NOMO-1 (cell line): ENCODE measurements around the gene MAPKAPK3.

Source experiments
- DNase-seq, 2 experiments: peaks; one replicate each; lab custom pipeline; 2025; ENCODE audit not compliant: unreplicated experiment in 2 of 2; lab: John Stamatoyannopoulos, UW

Gene MAPKAPK3

DNA sequence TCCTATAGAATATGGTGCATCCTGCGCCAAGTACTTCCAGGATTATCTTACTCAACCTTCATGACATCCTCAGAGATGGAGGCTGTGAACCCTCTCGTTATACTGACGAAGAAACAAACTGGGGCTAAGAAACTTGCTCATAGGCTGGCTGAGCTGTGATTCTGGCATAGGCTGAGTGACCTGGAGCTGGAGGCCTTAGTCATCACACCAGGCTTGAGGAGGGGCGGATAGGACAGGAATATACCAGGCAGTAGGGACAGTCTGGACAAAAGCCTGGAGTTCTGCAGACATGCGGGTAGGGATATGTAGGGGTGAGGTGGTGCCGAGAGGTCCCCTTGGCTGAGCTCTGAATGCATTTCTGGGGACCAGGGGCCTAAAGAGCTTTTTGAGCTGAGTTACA is 29.6 kb upstream of the MAPKAPK3 start:
- DNase-seq, result no peak

DNA sequence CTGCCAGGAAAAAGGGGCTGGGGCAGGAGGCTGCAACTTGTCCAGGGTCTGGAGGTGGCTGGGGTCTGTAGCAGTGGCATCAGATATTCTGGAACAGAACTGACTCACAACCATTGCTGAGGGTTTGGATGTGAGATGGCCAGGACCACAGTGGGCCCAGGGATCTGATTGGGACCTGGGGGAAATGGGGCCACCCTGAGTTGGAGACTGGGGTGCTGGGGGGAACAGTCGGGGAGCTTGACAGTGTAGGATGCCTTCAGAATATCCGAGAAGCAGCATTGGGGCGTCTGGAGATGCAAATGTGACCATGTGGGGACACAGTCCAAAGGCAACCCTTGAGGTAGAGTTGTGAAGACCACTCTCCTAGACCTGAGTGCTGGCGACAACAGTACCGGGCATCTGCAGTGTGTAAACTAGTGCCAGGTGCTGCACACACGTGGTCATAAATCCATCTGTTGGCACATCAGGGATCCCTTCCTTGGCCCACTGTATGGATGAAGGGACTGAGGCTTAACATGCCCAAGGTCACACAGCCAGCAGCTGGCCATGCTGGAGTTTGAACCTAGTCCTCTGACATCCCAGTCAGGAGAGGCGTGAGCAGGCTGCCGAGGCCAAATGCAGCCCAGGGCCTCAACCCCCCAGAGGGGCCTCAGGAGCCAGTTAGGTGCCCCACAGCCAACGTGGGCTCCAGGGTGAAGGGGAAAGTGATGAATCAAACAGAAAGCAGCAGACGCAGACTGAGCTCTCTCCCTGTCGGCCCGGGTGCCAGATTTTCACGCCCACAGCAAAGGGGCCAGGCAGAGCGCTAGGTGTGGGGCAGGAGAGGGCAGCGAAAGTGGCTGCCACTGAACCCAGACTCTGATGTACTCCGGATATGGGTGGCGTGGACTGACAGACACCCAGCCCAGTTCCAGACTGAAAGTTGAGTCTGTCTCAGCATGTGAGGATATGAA is 28.9 kb upstream of the MAPKAPK3 start:
- no peak for DNase-seq

DNA sequence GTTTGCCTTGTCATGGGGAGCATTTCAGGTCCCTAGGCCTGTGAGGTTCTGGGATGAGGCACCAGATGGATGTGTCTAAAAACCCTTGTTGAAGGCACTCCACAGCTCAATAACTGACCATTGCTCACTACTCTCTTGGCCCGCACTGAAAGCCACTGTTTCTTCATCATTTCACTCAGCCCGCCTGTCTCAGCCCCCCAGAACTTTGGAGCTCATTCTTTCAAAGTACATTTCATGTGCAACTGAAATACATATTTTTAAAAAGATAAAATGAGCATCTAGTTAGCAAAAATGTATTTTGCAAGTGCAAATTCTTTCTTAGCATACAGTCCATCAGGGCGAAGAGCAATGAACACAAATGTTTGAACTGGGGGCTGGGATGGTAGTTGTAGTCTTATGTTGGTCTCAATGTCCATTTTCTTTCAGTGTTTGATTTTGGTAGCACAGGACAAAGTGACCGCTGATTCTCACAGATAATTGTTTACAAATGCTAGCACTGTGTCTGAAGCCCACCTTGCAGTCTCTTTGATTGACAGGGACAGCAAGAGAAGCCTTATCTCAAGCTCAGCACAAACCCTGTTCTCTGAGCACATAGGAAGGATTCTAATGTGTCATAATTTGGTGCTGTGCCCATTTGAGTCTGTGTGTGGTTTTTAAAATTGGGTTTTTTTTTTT is 28.1 kb upstream of the MAPKAPK3 start:
- no peak for DNase-seq

DNA sequence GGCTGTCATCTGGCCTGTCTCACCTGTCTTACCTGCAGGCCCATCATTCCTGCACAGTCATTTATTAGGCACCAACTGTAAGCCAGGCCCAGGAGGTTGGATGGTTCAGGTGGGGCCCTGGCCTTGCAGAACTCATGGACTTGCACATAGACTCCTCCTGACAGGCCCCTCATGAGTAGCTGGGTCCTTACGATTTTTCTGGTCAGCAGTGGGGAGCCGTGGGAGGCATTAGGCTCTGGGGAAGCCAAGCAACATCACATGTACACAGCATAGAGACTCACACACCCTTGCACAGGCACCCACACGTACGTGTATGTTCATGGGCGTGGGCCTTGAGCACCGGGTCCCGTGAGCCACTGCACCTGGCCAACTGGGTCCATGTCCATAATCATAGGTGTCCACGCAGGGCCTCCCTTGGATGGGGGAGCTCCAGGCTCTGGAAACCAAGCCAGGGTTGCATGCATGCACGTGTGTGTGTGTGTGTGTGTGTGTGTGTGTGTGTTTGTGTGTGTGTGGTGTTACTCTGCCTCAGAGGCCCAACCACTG is 25.7 kb upstream of the MAPKAPK3 start:
- no peak for DNase-seq

DNA sequence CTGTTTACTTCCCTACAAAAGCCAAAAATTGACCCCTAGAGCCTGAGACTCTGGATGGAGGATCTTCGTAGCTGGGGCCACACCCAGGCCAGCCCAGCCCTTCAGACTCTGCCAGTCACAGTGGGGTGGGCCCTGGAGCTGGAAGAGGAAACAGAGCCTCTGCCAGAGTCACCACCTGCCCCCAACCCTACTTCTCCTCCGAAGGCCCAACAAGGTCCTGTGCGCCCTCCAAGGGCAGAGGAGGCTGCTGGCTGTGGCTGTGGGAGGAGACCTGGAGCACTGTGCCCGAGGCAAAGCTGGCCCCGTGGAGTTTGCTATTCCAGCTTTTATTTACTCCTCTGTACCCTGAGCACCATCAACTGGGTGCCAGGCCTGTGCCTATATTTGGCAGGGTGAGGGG is 24.4 kb upstream of the MAPKAPK3 start:
- DNase-seq, result peak; percentile 68 to 72

DNA sequence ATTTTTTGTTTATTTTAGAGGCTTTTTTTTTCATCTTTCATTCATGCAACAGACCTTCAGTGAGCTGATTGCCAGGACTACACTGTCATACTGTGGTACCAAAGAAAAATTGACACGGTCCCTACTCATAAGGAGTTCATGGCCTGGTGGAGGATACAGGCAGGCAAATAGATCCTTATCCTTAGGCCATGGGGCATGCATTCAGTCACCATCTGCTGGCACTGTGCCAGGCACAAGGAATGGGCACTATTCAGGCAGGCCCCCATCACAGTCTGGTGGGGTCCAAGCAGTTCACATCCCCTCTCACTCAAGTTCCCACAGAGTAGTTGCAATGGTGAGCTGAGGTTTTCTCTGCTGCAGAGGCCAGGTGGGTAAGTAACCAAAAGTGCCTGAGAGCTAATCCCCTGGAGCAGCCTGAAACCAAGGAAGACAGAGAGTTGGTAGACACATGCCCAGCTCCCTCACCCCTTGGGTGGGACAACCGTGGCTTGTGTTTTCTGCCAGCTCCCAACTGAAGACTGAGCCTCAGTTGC is 22.6 kb upstream of the MAPKAPK3 start:
- no peak for DNase-seq

DNA sequence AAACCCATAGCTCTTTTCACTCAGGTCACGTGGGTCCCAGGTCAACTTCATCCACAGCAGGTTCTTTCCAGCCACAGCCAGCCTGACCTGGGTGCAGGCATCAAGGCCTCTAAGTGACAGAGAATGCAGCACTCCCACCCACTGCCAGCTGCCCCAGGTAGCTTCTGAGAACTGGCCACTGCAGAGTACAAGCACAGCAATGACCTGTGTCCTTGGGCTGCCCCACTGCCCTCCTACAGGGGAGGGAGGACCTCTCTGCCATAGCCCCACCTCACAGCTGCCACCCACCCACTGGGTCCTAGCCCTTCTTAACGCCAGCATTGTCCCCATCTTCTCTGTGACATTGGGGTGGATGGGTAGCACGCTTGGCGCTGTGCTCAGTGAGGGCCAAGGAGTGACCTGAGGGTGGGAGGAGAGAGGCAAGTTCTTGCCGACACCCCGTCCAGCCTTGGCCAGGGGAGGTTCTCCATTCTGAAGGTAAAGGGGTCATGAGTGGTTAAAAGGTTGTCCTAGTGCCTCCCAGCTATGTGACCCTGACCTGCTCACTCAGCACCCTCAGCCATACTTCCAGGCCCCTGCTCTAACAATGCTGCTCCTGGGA is 17.7 kb upstream of the MAPKAPK3 start:
- no peak for DNase-seq

DNA sequence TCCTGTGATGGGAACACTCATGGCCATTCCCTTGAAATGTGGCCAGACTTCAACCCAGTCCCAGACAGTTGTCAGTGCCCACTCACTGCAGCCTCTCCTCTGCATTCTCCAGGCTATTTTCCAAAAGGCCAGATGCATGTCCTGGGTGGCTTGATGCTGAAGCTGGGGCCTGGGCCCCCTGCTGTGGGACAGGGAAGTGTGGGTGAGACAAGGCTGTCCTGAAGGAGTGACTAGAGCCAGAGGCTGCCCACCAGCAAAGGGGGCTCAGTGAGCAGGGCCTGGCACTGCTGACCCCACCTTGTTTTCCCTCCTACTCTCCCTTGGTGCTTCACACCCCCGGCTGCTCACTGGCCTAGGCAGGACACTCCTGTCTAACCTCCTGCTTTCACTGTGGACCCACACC is 17.2 kb upstream of the MAPKAPK3 start:
- no peak for DNase-seq

DNA sequence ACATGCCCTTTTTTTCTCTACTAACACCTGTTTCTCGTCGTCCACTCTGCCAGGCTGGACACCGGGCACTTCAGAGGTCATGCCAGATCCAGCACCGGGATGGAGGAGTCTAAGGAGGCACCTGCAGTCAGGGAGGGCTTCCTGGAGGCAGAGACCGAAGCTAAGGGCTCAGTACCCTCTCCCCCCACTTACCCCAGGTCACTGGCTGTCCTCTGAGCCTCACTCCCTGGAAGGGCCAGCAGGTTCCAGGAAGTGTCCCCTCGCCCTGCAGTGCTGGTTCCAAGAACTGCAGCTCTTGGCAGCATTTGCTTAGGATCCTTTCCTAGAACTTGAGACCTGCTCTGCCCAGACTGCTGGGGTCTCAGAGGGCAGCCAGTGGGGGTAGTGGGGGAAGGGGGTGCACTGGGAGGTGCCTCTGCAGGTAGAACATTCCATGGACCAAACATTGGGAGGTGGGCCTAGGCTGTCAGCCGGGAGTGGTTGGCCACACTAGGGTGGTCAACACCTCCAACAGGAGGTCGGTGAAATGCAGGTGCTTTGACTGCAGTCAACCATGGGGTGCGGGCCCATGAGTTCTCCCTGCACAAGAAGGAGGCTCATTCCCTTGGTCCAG is 16.7 kb upstream of the MAPKAPK3 start:
- DNase-seq, result no peak

DNA sequence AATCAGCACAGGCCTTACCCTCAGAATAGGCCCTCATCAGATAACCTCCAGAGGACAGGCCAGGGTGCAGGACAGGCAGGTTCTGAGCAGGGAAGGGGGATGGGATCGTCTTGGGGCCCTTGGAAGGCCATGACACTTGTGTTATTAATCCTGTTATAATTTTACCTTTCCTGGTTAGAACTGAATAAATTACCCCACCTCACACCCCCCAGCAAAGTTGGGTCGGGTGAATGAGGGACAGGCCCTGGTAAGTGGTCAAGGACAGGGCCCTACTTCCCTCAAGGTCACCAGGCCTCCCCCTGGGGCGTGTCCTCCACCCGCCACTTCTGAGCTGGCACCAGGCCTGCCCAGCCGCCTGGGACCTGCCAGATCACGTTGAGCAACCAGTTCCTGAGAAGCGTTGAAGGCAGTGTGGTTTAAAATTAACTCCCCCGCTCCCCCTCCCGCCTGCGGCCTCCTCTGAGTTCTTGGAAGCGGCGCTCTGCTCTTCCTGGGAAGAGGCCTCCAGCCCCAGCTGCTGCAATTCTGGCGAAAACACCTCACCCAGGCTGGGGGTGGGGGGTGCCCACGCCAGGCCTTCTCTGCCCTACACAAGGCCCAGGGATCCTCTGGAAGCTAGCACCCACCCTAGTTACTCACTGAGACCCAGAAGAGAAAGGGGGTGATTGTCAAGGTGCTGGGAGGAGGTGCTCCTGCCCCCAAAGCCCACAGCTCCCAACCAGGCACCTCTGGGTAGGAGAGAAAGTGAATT is 15.9 kb upstream of the MAPKAPK3 start:
- peak; percentile 91 to 93 for DNase-seq

DNA sequence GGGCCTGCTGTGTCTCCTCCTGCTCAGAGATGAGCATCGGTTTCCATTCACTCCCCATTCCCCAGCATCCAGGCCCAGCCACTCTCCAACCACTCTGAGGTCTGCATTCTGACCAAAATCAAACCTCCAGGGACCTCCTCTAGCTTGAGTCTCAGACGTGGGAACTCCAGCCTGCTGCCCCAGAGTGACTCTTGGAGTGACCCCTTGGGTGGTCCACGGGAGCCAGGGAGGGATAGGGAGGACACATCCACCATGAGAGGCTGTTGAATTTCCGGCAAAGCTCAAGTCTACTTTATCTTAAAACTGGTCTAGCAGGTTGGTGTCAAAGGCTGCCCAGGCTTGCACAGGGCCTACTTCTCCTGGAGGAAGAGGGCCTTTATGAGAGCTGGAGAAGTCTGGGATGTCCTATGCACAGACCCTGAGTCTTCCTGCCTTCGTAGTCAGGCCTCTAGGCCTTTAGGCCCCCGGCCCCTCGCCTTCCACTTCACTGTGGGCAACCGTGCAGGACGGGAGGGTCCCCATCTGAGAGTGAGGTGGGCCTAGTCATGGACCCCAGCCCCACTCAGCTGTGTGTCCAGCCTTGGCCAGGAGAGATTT is 14.3 kb upstream of the MAPKAPK3 start:
- no peak for DNase-seq

DNA sequence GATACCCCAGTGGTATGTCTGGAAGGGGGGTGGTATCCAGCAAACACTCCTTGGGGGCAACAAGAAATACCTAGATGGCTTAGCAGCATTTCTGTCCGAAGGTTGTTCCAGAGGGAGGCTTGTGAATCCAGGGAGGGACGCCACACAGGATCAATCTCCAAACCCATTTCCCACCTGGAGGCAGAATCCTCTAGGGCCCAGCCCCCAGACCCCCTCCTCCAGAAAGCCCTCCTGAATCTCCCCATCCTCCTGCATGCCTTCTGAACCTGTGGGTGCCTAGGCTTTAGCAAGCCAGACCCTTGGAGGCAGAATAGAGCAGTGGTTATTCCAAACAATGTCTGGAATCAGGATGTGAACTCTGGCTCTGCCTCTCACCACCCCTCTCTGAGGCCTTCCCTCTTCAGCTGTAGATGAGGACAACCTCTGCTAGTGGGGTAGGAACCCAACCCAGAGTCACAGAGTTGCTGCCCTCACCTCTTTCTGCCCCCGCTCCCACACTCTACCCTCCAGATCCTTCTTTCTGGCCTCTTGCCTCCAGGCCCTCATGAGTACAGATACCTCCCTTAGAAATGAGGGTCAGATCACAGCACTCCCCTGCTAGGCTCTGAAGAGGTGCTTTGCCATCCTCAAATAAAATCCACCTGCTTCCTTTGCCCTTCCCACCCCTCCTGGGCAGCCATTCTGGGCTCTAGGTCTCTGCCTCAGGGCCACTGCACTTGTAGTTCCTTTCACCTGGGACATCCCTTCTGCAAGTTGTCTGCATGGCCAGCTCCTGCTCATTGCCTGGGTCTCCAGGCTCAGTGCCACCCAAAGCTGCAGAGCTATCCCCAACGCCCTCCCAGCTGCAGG is 13.5 kb upstream of the MAPKAPK3 start:
- DNase-seq, result no peak

DNA sequence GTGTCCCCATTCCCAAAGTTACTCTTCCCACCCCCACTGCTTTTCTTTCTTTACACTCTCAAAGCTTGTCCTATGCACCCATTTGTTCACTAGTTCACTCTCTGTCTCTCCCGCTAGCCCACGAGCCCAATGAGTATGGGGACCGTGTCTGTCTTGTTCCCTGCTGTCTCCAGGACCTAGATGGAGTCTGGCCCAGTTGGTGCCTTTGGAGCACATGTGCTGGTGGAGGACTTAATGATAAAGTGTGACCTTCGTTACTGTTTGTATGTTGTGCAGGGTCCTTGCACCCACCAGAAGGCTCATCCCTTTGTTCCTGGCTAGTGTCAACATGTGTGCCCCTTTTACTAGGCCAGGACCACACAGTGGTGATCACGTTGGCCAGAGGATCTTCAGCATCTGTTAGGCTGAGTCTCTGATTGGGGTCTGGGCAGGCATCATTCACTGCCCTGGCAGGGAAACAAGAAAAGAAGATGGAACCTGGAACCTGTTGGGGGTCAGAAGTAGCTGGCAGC is 12.8 kb upstream of the MAPKAPK3 start:
- no peak for DNase-seq

DNA sequence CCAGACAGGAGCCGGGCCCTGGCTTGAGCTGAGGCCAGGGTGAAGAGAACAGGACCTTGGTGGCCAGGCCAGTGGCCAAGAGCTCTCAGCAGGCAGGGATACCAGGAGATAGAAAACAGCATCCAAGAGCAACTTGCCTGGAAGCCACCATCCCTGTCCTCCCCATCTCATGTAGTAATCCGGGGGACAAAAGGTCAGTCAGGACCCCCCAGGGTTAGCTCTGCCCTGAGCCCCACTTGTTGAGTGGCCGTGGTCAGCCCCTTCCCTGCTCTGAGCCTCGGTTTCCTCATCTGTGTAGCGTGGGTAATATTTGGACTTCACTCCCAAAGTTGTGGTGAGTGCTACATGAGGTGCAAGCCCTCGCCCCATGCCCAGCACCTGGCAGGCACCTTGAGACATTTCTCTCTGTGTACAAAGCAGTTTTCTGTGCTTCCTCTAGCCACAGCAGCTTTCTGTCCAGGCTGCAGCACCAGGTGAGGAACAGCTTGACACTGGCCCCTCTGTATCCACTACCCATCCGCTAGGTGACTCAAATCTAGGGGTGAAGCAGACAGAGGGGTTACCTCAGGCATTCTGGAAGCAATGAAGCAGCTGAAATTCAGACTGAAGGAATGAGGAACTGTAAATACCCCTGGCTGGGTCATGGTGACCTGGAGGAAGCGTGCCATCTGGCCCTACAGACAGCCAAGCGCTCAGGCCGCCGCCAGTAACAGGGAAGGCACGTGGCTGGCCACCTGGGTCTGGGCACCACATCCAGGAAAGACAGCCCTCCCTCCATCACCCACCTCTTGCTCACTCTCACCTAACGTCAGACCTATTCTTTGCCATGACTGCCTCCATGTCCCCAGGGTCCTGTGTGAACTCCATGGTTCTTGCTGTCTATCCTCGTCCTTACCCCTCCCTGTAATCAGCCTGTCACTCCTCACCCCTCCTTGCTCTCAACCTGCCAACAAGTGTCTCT is 12.0 kb upstream of the MAPKAPK3 start:
- peak in 1 of 2 experiments; percentile 35 for DNase-seq

DNA sequence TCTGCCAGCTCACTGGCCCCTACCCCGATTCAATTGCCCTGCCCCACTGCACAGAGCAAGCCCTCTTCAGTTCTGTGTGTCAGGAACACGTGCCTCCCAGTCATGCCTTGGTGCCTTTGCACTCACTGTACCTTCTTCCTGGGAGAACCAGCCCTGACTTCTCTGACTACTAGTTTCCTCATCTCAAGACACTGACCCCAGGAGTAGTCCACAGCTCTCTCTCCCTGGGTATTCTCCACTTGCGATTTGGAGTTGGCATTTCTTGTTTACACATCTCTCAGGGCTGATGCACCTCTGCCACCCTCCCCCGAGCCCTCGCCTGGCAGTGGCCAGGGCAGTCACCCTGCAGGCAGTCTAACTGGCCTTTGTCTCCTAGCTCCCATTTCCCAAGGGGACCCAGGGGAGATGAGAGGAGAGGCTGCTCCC is 11.0 kb upstream of the MAPKAPK3 start:
- no peak for DNase-seq

DNA sequence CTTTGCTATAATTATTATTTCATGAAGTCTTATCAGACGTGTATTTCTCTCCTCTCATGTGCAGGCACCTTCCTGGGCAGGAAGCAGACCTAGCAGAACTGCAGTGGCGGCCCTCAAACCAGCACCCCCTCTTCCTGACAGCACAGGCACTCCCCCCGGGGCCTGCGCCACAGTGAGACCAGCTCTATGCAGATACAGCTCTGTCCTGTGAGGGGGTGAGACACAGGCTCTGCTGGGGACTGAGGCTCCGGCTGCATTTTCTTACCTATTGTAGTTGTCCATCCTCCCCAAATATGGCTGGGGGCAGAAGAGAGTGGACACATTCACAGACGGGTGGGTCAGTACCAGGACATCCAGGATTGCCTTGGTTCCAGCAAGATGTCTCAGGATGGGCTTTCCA is 10.4 kb upstream of the MAPKAPK3 start:
- no peak for DNase-seq
